Measurements from ENCODE around the gene ABHD16A.

DNA sequence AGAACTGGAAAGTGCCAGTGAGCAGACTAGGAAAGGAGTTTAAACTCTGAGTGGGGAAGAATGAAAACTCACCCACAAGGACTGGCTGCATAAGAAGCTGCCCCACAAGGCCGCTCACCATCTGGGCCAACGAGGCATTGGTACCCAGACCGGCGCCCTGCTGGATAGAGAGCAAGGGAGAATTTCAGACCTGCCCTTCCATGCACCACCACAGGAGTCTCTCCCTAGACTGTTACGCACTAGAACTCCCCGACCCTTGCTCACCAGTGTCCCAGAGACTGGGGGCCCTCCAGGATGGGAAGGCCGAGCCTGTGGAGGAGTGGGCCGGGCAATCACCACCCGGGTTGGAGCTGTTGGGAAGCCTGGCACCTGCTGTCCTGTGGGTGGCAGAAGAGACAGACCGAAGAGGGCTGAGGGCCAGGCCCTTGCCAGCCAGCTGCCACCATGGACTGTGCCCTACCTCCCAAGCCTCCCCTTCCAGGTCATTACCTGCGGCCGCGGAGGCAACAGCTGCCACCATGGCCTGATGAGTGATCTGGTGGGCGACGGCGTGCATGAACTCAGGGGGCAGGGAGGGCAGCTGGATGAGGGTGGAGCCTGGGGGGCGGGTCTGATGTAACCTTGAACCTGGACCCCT is 59.2 kb downstream of the ABHD16A start:
- TF ChIP-seq JUND (IDR thresholded peaks at IDR 0.05; ENCODE audit: low read depth, low read length) (no peak), SP1 (IDR thresholded peaks at IDR 0.05; ENCODE audit: low read depth, low read length) (no peak), CREM (IDR thresholded peaks at IDR 0.05; ENCODE audit: low read depth) (no peak), RFX5 (IDR thresholded peaks at IDR 0.05; ENCODE audit: low read depth, low read length) (no peak), HDAC2 (IDR thresholded peaks at IDR 0.05) (no peak), HDAC6 (IDR thresholded peaks at IDR 0.05; ENCODE audit: unreplicated experiment) (no peak), TAF1 (IDR thresholded peaks at IDR 0.05; ENCODE audit: borderline replicate concordance, low read depth, low read length) (no peak), POU2F2 (IDR thresholded peaks at IDR 0.05; ENCODE audit: borderline replicate concordance, low read depth, low read length) (no peak)
- TF ChIP-seq, protein P1, sequence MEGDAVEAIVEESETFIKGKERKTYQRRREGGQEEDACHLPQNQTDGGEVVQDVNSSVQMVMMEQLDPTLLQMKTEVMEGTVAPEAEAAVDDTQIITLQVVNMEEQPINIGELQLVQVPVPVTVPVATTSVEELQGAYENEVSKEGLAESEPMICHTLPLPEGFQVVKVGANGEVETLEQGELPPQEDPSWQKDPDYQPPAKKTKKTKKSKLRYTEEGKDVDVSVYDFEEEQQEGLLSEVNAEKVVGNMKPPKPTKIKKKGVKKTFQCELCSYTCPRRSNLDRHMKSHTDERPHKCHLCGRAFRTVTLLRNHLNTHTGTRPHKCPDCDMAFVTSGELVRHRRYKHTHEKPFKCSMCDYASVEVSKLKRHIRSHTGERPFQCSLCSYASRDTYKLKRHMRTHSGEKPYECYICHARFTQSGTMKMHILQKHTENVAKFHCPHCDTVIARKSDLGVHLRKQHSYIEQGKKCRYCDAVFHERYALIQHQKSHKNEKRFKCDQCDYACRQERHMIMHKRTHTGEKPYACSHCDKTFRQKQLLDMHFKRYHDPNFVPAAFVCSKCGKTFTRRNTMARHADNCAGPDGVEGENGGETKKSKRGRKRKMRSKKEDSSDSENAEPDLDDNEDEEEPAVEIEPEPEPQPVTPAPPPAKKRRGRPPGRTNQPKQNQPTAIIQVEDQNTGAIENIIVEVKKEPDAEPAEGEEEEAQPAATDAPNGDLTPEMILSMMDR (IDR thresholded peaks at IDR 0.05 in 2 of 3, conservative IDR thresholded peaks at IDR 0.05 in 1 of 3; ENCODE audit: control insufficient read depth in 2 of 3, extremely low read depth in 1 of 3, insufficient read depth in 1 of 3, low read depth in 3 of 3, low read length in 3 of 3) = no peak
- TF ChIP-seq, protein P2, sequence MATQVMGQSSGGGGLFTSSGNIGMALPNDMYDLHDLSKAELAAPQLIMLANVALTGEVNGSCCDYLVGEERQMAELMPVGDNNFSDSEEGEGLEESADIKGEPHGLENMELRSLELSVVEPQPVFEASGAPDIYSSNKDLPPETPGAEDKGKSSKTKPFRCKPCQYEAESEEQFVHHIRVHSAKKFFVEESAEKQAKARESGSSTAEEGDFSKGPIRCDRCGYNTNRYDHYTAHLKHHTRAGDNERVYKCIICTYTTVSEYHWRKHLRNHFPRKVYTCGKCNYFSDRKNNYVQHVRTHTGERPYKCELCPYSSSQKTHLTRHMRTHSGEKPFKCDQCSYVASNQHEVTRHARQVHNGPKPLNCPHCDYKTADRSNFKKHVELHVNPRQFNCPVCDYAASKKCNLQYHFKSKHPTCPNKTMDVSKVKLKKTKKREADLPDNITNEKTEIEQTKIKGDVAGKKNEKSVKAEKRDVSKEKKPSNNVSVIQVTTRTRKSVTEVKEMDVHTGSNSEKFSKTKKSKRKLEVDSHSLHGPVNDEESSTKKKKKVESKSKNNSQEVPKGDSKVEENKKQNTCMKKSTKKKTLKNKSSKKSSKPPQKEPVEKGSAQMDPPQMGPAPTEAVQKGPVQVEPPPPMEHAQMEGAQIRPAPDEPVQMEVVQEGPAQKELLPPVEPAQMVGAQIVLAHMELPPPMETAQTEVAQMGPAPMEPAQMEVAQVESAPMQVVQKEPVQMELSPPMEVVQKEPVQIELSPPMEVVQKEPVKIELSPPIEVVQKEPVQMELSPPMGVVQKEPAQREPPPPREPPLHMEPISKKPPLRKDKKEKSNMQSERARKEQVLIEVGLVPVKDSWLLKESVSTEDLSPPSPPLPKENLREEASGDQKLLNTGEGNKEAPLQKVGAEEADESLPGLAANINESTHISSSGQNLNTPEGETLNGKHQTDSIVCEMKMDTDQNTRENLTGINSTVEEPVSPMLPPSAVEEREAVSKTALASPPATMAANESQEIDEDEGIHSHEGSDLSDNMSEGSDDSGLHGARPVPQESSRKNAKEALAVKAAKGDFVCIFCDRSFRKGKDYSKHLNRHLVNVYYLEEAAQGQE (IDR thresholded peaks at IDR 0.05; ENCODE audit: low read depth, low read length) = no peak
- TF ChIP-seq, protein P3, sequence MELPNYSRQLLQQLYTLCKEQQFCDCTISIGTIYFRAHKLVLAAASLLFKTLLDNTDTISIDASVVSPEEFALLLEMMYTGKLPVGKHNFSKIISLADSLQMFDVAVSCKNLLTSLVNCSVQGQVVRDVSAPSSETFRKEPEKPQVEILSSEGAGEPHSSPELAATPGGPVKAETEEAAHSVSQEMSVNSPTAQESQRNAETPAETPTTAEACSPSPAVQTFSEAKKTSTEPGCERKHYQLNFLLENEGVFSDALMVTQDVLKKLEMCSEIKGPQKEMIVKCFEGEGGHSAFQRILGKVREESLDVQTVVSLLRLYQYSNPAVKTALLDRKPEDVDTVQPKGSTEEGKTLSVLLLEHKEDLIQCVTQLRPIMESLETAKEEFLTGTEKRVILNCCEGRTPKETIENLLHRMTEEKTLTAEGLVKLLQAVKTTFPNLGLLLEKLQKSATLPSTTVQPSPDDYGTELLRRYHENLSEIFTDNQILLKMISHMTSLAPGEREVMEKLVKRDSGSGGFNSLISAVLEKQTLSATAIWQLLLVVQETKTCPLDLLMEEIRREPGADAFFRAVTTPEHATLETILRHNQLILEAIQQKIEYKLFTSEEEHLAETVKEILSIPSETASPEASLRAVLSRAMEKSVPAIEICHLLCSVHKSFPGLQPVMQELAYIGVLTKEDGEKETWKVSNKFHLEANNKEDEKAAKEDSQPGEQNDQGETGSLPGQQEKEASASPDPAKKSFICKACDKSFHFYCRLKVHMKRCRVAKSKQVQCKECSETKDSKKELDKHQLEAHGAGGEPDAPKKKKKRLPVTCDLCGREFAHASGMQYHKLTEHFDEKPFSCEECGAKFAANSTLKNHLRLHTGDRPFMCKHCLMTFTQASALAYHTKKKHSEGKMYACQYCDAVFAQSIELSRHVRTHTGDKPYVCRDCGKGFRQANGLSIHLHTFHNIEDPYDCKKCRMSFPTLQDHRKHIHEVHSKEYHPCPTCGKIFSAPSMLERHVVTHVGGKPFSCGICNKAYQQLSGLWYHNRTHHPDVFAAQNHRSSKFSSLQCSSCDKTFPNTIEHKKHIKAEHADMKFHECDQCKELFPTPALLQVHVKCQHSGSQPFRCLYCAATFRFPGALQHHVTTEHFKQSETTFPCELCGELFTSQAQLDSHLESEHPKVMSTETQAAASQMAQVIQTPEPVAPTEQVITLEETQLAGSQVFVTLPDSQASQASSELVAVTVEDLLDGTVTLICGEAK (IDR thresholded peaks at IDR 0.05; ENCODE audit: borderline replicate concordance) = no peak
